Fibroblast of lung (primary cell): ENCODE measurements around the gene ITPRID2.

Source experiments
- CTCF ChIP-seq, 2 donors: IDR thresholded peaks in 1 of 2; conservative IDR thresholded peaks in 1 of 2; 1 replicate in 1 of 2; 2 replicates in 1 of 2; pipeline ENCODE4 v1.5.1; 2011 to 2012; ENCODE audit warnings: low read length in 2 of 2, control low read depth in 1 of 2, inconsistent platforms in 1 of 2, low read depth in 1 of 2, mild to moderate bottlenecking in 1 of 2
- EZH2 ChIP-seq: IDR thresholded peaks from 2 replicates; pipeline ENCODE4 v1.5.1; 2012; ENCODE audit warnings: low read length, control low read depth, mild to moderate bottlenecking; ENCODE audit errors: missing control alignments

- TF ChIP-seq CTCF (conservative IDR thresholded peaks at IDR 0.05 in 1 of 2, IDR thresholded peaks at IDR 0.05 in 1 of 2; ENCODE audit: low read depth in 1 of 2, low read length in 2 of 2) (no peak), EZH2 (no peak)
Measured at GRCh38 chr2:181891966-181892798, 652 bp downstream of the ITPRID2 start.
